Smooth muscle cell of the brain vasculature (primary cell): ENCODE results near the gene GPRIN3.
"Not testable (repeated sequence)": the region's sequence is repeated elsewhere in the genome, so short reads cannot be mapped to it uniquely, and the experiment has no call there.

ENCODE experiments used
- DNase-seq: peaks from one replicate; pipeline ENCODE4 v3.0.0-alpha.2; 2012; ENCODE audit warnings: low read depth, low spot score

GPRIN3 gene

GRCh38 chr4:89312066-89312465, 4.5 kb upstream of the GPRIN3 start:
- DNase-seq = no peak

- DNase-seq = no peak
Measured at GRCh38 chr4:89311433-89311832, 3.8 kb upstream of the GPRIN3 start.

DNA sequence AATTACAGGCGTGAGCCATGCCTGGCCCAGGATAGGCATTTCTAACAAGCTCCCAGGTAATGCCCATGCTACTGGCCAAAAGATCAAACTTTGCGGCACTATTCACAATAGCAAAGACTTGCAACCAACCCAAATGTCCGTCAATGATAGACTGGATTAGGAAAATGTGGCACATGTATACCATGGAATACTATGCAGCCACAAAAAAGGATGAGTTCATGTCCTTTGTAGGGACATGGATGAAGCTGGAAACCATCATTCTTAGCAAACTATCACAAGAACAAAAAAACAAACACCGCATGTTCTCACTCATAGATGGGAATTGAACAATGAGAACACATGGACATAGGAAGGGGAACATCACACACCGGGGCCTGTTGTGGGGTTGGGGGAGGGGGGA, 1.6 kb upstream of the GPRIN3 start:
- not testable (repeated sequence) for DNase-seq

DNA sequence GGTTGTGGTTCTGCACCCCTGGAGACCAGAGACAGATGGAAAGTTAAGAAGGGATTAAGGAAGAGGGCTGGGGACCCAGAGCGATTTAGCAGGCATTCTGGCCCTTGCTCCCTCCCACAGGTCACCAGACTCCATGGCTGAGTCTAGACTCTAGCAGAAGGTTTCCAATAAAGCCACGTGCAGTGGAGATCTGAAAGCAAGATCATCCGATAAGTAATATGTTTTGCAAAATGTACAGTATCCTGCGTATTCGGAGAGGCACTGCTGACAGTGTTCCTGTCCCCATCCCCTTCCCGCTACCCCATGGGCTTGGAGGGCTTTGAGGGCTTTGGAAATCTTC, 531 bp upstream of the GPRIN3 start:
- DNase-seq = no peak

DNA sequence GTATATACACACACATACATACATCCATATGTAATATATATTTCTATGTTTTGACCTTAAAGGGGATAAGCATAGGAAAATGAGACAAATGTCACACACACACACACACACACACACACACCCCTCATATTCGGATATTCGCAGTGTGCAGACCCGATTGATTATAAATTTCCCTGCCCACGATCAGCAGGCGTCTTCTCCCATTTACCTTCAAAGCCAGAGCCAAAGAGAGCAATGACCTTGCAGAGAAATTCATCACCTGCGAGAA, 488 bp downstream of the GPRIN3 start:
- no peak for DNase-seq

GRCh38 chr4:89306486-89307177, 968 bp downstream of the GPRIN3 start:
- DNase-seq = no peak

DNA sequence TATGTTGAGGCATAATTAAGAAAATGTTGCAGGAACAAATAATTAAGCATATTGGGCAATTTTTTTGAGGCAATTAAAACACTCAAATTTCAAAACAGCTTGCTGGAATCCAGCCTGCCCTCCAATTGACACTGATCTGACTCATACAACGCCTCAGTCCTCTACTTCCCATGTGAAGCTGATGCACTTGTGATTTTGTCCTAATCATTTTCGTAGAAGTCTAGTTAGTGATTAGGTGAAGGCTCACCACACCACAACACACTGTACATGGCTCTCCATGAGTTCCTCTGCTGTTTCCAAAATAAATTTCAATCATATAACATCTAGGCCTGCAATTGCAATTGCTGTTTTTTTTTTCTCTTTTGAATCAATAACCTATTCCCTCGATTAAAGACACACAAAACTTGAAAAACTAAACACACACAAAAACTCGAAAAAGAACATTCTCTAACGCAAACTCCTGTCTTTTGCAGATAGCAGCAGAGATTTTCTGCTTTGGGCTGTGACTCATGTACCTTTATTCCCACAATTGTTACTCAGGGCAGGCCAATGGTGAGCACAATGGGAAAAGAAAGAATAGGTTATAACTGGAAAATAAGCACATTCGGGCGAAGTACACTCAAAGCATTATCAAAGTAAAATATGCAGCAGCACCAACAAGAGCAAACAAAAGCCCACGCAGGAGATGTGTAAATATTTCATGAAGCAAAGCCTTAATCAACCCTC, 1.7 kb downstream of the GPRIN3 start:
- DNase-seq = no peak

DNA sequence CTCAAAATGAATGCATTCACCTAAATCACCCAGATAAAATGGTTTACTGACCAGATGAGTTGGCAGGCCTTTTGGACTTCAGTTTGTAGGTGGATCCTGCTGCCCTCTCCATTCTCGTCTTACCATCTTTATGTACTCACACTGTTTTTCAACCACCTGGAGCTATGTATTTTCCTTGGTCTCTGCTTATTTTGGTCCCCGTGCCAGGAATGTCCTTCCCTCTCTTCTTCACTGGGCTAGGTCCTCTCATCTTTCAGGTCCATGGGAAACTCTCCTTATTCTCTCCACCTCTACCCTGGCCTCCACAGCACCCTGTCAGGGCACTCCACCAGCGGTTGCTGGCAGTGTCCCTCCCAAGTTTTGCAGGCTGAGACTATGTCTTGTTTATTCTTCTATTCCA, 2.6 kb downstream of the GPRIN3 start:
- no peak for DNase-seq

DNA sequence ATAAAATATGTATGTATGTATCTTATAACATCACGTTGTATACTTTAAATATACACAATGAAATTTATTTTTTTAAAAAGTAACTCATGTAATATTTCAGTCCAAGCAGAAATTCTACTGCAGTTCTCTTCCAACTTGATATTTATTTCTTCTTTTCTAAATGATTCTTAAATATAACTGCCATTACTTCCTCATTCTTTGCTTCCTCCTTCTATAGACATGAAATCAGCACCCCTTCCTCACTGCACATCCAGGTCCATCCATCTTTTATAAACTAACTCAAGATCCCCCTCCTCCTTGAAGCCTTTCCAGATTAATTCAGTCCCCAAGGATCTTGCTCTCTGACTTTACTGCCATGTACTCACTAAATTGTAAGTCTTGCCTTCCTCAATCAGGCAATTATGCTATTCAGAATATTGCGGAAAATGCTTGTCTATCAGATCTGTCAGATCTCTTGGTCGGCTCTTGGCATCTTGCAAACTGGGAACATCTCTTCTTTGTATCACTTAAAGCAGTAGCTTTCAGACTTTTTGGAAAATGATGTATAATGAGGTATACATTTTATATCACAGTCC, 3.7 kb downstream of the GPRIN3 start:
- no peak for DNase-seq

- DNase-seq = no peak
Measured at GRCh38 chr4:89303177-89303576, 4.4 kb downstream of the GPRIN3 start.

GRCh38 chr4:89301902-89302301, 5.7 kb downstream of the GPRIN3 start:
- DNase-seq = no peak

DNA sequence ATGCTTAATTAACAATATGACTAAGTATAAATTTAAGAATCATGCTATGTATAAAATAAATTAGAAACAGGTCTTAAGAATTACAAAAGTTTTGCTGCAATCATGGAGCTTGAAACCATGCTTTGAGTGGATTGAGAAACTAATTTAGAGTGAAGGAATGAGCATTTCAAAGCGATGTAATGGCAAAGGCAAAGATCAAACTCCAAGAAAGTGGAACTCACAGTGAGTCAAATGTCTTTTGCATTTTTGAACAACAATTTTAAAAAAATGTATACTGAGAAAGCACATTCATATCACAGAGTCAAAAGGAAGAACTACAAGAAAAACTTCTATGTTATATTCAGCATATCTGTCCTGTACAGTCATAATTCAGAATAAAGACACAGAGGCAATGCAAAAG, 6.6 kb downstream of the GPRIN3 start:
- no peak for DNase-seq

- DNase-seq = no peak
Measured at GRCh38 chr4:89300499-89300898, 7.1 kb downstream of the GPRIN3 start.

- DNase-seq = no peak
Measured at GRCh38 chr4:89300060-89300459, 7.5 kb downstream of the GPRIN3 start.

GRCh38 chr4:89299153-89299791, 8.3 kb downstream of the GPRIN3 start:
- no peak for DNase-seq

DNA sequence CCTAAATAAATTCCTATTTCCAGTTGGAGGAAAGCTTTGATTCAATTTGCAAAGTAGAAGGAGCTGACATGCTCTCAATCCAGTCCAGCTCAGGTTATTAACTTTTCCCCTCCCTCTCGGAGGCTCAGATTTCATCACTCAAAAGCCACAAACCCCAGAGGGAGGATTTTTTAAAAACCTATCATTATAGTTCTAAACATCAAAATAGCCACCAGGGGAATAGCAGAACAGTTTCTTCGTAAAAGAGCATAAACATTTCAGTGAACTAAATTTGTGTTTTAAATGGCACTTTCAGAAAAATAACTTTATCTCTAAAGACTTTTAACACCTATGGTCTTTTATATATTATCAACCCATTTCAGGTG, 8.8 kb downstream of the GPRIN3 start:
- no peak for DNase-seq

DNA sequence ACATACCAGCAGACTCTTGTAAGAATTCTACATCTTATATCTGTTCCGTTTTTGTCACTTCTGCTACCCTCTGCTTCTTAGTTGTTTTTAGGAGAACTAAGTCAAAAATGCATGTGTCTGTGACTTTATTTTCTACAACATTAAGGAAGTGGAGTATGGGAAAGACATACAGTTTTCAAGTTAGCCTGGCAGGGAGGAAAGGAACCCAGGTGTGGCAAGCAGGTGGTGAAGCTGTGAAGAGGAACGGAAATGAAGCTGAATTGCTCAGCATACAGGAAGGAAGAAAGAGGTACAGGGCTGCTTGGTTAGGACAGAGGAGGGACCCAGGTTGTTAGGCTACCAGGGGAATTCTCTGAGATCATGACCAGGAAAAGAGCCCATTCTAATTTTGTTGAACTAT, 9.4 kb downstream of the GPRIN3 start:
- no peak for DNase-seq

DNA sequence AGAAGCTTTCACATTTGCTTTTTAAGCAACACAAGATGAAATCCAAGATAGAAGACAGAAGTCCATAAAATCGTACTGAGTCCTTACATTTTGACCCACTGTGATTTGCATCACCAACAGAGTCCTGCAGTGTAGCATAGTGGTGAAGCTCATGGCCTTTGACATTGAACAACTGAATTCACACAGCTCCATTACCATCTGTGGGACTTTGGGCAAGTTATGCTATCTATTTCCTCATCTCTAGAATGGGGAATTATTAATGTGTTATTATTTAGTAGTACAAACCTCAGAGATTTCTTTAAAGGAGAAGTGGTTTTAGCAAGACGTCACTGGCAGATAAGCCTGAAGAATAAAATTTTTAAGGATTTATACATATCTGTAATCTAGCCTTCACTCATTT, 10.7 kb downstream of the GPRIN3 start:
- DNase-seq = no peak

DNA sequence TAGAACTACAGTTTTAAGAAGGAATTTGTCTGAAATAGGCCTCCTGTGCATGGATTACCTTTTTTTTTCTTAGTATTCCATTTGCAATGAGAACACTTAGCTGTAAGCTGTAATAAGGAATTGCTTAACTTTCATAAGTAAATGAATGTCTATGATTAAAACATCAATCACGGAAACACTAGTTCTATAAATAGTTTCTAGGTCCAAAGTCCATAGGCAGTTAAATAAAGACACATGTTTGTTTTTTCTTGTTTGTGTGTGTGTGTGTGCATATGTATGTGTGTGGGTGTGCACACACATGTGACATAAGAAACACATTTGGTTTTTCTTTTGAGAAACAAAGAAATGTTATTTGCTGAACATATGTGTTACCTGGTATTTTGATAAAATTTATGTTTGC, 11.2 kb downstream of the GPRIN3 start:
- DNase-seq = no peak

- DNase-seq = no peak
Measured at GRCh38 chr4:89295415-89295927, 12.1 kb downstream of the GPRIN3 start.

DNA sequence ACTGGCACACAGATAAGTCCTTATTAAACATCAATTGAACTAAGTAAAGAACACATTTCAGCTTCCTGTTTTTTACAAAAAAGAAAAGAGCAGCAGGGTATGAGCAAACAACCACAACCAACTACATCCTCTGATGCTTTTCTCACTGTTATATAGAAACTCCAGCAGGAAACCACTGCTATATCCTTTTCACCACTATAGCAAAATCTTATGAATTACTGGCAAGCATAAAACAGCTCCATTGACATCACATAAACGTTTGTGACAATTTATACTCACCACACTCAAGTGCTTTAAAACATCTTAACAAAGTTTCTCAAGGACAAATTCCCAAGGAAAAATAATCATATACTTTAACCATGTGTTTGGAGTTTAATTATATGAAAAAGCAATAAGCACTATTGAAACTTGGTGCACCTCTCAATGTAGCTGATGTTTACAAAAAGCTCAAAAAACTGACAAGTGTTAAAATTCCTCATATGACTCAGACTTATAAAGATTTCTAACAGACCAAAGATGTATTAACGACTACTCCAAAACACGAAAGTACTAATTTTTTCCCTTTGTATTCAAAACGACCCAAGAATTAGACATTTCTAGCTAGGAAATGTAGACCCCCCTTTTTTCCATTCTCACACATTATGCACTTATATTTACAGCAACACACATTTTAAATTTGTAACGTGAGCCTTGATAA, 12.9 kb downstream of the GPRIN3 start:
- no peak for DNase-seq

DNA sequence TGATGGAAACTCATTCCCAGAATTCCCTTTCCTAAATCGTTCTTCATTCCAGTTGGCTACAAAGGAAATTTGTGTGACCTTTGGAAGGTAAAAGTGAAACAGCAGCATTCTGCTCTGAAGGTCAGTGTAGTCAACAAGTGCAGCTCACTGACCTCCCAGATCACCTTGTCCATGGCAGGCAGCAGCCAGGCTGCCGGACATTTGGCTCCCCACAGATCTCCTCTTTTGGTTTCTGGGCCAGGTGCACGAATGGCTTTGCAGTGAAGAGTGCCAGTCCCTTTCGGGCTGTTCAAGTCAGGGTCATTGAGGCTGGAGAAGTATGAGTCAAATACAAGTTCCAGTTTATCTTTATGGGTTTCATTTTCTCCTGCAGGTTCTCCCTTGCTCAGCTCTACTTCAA, 14.3 kb downstream of the GPRIN3 start:
- DNase-seq = no peak
